ENCODE measurements around the gene KL. TPM values are rescaled to one million over a fixed set of nuclear protein-coding genes. Genes with fewer than 3 reads are reported as not detected.

The KL gene
- total RNA-seq, 1 experiment from 2014 or later: 1.3 TPM

DNA sequence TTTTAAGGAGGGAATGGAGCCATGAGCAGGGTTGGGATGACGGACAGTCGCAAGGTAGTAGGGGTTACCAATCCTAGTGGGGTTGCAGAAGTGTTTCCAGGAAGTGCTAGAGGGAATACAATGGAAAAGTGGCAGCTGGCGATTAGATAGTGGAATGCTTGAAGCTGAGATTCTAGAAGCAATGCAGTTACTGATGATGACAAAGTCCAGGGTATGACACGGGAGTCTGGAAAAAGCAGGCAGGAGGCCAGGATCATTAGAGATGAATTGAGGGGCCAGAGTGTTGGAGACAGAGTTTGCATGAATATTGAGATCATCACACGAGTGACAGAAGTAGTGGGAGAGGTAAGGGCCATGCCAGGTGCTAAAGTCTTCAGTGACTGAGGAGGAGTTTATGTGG is 17.3 kb upstream of the KL start:
- H3K27me3 Mint-ChIP-seq (ENCODE audit: insufficient read depth, unreplicated experiment): no peaks in the 10 kb centered on the region
- TF ChIP-seq, protein P1, sequence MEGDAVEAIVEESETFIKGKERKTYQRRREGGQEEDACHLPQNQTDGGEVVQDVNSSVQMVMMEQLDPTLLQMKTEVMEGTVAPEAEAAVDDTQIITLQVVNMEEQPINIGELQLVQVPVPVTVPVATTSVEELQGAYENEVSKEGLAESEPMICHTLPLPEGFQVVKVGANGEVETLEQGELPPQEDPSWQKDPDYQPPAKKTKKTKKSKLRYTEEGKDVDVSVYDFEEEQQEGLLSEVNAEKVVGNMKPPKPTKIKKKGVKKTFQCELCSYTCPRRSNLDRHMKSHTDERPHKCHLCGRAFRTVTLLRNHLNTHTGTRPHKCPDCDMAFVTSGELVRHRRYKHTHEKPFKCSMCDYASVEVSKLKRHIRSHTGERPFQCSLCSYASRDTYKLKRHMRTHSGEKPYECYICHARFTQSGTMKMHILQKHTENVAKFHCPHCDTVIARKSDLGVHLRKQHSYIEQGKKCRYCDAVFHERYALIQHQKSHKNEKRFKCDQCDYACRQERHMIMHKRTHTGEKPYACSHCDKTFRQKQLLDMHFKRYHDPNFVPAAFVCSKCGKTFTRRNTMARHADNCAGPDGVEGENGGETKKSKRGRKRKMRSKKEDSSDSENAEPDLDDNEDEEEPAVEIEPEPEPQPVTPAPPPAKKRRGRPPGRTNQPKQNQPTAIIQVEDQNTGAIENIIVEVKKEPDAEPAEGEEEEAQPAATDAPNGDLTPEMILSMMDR (IDR thresholded peaks at IDR 0.05; ENCODE audit: insufficient read depth in 1 of 2, low read depth in 1 of 2, low read length in 1 of 2, severe bottlenecking in 1 of 2, unreplicated experiment in 1 of 2): no peak
- H3K9me3 Mint-ChIP-seq (ENCODE audit: unreplicated experiment): no peaks in the 10 kb centered on the region
- no peaks in the 10 kb centered on the region for H3K4me1 ChIP-seq
- H3K27me3 ChIP-seq (replicated peaks; ENCODE audit: control insufficient read depth, insufficient read depth, low read length): no peaks in the 10 kb centered on the region
- ChIA-PET POLR2A (no interaction called here), CTCF (no interaction called here)
- H3K9me3 ChIP-seq: no peaks in the 10 kb centered on the region
- H3K36me3 ChIP-seq (ENCODE audit: control insufficient read depth, insufficient read depth, low read length): no peaks in the 10 kb centered on the region
- H3K4me1 Mint-ChIP-seq (ENCODE audit: low read depth, unreplicated experiment): no peaks in the 10 kb centered on the region
- no peak overlapping the region for H3K27ac Mint-ChIP-seq (ENCODE audit: unreplicated experiment)
- no peak overlapping the region for H3K4me3 Mint-ChIP-seq (ENCODE audit: unreplicated experiment)
- BruUV-seq (replicated peaks): no TSS peak
- no peak overlapping the region for H3K4me3 ChIP-seq (ENCODE audit: low read depth, low read length)
- no peak for DNase-seq
- H3K36me3 Mint-ChIP-seq (ENCODE audit: insufficient read depth, unreplicated experiment): no peaks in the 10 kb centered on the region
- intact Hi-C loops (cut with micrococcal nuclease; ENCODE audit: unreplicated experiment): no loop called here

DNA sequence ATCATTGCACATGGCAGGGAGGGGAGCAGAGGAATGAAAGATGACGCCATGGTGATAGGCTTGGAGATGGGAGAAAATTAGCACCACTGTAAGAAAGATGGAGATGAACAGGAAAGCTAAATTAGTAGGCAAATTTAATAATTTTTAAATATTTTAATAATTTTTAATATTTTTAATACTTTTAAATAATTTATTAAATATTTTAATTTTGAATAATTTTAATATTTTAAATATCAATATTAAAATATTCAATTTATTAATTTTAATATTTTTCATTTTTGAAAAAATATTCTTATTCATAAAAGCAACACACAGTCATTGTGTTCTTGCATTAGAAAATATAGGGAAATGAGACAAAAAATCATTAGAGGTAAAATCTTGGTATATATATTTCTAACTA is 15.9 kb upstream of the KL start:
- Mint-ChIP-seq H3K27me3 (ENCODE audit: insufficient read depth, unreplicated experiment) (no peaks in the 10 kb centered on the region), H3K27ac (ENCODE audit: unreplicated experiment) (no peak overlapping the region), H3K4me3 (ENCODE audit: unreplicated experiment) (no peak overlapping the region), H3K4me1 (ENCODE audit: low read depth, unreplicated experiment) (no peaks in the 10 kb centered on the region), H3K9me3 (ENCODE audit: unreplicated experiment) (no peaks in the 10 kb centered on the region), H3K36me3 (ENCODE audit: insufficient read depth, unreplicated experiment) (no peaks in the 10 kb centered on the region)
- H3K9me3 ChIP-seq: no peaks in the 10 kb centered on the region
- TF ChIP-seq, protein P1 (IDR thresholded peaks at IDR 0.05; ENCODE audit: insufficient read depth in 1 of 2, low read depth in 1 of 2, low read length in 1 of 2, severe bottlenecking in 1 of 2, unreplicated experiment in 1 of 2): no peak
- CTCF ChIA-PET: interaction anchor here (0.6 kb wide), 1 partner anchor 493 kb away, joined by 5 read pairs; no protein-coding TSS in a partner anchor
- DNase-seq: no peak
- H3K4me3 ChIP-seq (ENCODE audit: low read depth, low read length): no peak overlapping the region
- no TSS peak for BruUV-seq (replicated peaks)
- H3K27me3 ChIP-seq (replicated peaks; ENCODE audit: control insufficient read depth, insufficient read depth, low read length): no peaks in the 10 kb centered on the region
- POLR2A ChIA-PET: no interaction called here
- H3K36me3 ChIP-seq (ENCODE audit: control insufficient read depth, insufficient read depth, low read length): no peaks in the 10 kb centered on the region
- H3K4me1 ChIP-seq: no peaks in the 10 kb centered on the region
- intact Hi-C loops (cut with micrococcal nuclease; ENCODE audit: unreplicated experiment): no loop called here

DNA sequence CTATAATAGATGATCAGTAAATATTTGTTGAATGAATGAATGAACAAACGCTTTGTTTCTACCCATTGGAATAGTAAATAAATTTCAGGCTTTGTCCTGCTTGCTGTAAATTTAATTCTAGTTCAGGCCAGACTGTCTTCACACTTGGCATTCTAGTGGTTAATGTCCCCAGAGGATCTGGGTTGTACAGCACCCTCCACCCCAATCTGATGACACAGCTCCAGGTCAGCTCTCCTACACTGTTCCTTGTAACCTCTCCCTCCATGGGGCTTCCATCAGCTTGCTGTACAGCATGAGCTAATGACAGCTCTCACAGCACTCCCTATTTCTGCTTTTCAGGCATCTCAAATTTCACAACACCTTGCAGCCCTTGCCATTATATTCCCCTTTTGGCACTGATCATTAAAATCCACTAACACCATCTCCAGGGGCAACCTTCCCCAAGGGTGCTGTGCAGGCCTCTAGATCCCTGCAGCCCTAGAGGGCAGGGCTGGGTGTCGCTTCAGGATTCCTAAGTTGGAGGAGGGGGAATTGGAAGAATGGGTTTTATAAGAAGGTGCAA is 12.7 kb upstream of the KL start:
- Mint-ChIP-seq H3K9me3 (ENCODE audit: unreplicated experiment) (peaks cover 16% of the 10 kb centered on the region), H3K4me1 (ENCODE audit: low read depth, unreplicated experiment) (no peaks in the 10 kb centered on the region), H3K36me3 (ENCODE audit: insufficient read depth, unreplicated experiment) (no peaks in the 10 kb centered on the region), H3K4me3 (ENCODE audit: unreplicated experiment) (no peak overlapping the region), H3K27ac (ENCODE audit: unreplicated experiment) (no peak overlapping the region), H3K27me3 (ENCODE audit: insufficient read depth, unreplicated experiment) (no peaks in the 10 kb centered on the region)
- no TSS peak for BruUV-seq (replicated peaks)
- no peaks in the 10 kb centered on the region for H3K36me3 ChIP-seq (ENCODE audit: control insufficient read depth, insufficient read depth, low read length)
- ChIA-PET CTCF (no interaction called here), POLR2A (no interaction called here)
- H3K9me3 ChIP-seq: no peaks in the 10 kb centered on the region
- H3K4me1 ChIP-seq: no peaks in the 10 kb centered on the region
- intact Hi-C loops (cut with micrococcal nuclease; ENCODE audit: unreplicated experiment): no loop called here
- no peak for DNase-seq
- H3K4me3 ChIP-seq (ENCODE audit: low read depth, low read length): no peak overlapping the region
- H3K27me3 ChIP-seq (replicated peaks; ENCODE audit: control insufficient read depth, insufficient read depth, low read length): no peaks in the 10 kb centered on the region
- TF ChIP-seq, protein P1 (IDR thresholded peaks at IDR 0.05; ENCODE audit: insufficient read depth in 1 of 2, low read depth in 1 of 2, low read length in 1 of 2, severe bottlenecking in 1 of 2, unreplicated experiment in 1 of 2): no peak
